Measurements from ENCODE around the gene MROH7. TPM values are rescaled to one million over a fixed set of nuclear protein-coding genes. Genes with fewer than 3 reads are reported as not detected.

Gene MROH7
- polyA plus RNA-seq, 1 donor from 2014 or later, result not detected

- H3K27ac Mint-ChIP-seq, result no peak overlapping the region
- H3K27me3 Mint-ChIP-seq, result peaks cover 13% of the 10 kb centered on the region
Observed at GRCh38 chr1:54709547-54710292, 68.1 kb downstream of the MROH7 start.

GRCh38 chr1:54710434-54710833 lies 68.8 kb downstream of the MROH7 start:
- Mint-ChIP-seq H3K4me3 (no peak overlapping the region), H3K27me3 (peaks cover 13% of the 10 kb centered on the region), H3K36me3 (no peaks in the 10 kb centered on the region), H3K9me3 (no peaks in the 10 kb centered on the region), H3K27ac (no peak overlapping the region), H3K4me1 (peaks cover 4 to 5% (median 5%) of the 10 kb centered on the region in 3 donors)

More at GRCh38 chr1:54709547-54710292, 68.1 kb downstream of the MROH7 start:
- Mint-ChIP-seq H3K4me1 (peaks cover 0 to 3% (median 2%) of the 10 kb centered on the region in 3 donors), H3K36me3 (peaks cover 2% of the 10 kb centered on the region), H3K4me3 (no peak overlapping the region), H3K9me3 (no peaks in the 10 kb centered on the region)

DNA sequence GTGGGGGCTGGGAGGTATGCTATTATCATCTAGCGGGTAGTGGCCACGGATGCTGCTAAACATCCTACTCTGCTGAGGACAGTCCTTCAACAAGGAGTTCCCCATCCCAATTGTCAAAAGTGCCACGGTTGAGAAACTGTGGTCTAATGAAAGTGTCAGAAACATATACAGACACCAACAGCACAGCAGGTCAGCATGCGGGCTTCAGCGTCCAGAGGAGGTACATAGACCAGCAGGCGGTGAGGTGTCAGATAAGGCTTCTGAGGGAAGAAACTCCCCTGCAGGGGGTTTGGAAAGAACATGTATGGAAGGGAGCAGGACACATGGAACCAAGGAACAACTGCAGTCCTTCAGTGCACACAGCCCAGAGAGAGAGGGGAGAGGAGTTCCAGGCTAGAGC lies 69.3 kb downstream of the MROH7 start:
- peak overlapping the region in 1 of 3 donors; percentile 43 for H3K27ac Mint-ChIP-seq
- no peaks in the 10 kb centered on the region for H3K36me3 Mint-ChIP-seq
- peaks cover 5 to 6% (median 6%) of the 10 kb centered on the region in 3 donors for H3K4me1 Mint-ChIP-seq
- H3K9me3 Mint-ChIP-seq, result no peaks in the 10 kb centered on the region
- no peak overlapping the region for H3K4me3 Mint-ChIP-seq
- peaks cover 13% of the 10 kb centered on the region for H3K27me3 Mint-ChIP-seq

DNA sequence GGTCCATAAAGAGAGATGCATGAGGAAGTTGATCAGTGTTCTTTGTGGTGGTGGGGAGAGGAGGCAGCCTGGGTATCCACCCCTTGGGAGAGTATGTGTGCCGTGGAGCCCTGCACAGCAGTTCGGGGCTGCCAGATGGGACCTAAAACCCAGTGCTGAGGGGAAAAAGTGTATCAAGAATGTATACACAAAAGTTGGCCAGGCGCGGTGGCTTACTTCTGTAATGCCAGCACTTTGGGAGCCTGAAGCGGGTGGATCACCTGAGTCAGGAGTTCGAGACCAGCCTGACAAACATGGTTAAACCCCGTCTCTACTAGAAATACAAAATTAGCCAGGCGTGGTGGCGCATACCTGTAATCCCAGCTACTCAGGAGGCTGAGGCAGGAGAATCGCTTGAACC lies 70.0 kb downstream of the MROH7 start:
- peaks cover 10 to 13% (median 11%) of the 10 kb centered on the region in 3 donors for H3K4me1 Mint-ChIP-seq
- H3K9me3 Mint-ChIP-seq, result no peaks in the 10 kb centered on the region
- no peak overlapping the region for H3K4me3 Mint-ChIP-seq
- H3K36me3 Mint-ChIP-seq, result no peaks in the 10 kb centered on the region
- H3K27me3 Mint-ChIP-seq, result peaks cover 12% of the 10 kb centered on the region
- peak overlapping the region in 1 of 3 donors; percentile 43 for H3K27ac Mint-ChIP-seq

DNA sequence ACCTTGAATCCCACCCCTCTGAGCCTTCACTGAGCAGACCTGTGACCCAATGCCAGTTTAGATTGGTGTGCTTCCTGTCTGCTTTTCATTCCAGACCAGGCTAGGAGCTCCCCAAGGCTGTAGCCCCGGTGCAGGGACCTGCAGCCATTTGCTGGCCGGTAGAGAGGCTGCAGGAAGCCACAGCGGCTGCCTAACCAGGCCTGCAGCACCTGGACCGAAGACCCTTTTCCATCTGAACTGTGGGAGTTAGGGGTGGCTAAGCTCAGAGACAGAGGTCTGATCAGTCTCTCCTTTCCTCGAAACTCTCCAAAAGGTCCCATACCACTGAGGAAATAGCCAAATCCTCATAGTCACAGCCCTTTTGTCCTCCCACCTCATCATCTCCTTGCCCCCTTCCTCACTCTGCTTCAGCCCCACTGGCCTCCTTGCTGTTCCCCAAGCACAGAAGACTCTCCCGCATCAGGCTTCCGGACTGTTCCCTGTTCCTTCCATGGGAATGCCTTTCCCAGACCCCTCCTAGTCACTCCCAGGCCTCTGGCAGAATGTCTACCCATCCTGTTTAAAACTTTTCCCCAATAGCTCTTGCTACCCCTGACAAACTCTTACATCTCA lies 73.4 kb downstream of the MROH7 start:
- Mint-ChIP-seq H3K4me1 (peaks cover 13 to 24% (median 21%) of the 10 kb centered on the region in 3 donors), H3K9me3 (no peaks in the 10 kb centered on the region), H3K27ac (peak overlapping the region in 2 of 3 donors; percentile 25 to 83), H3K4me3 (peak overlapping the region; percentile 76 to 96 (median 92)), H3K27me3 (no peaks in the 10 kb centered on the region), H3K36me3 (peaks cover 2% of the 10 kb centered on the region)

GRCh38 chr1:54715493-54716298 lies 74.1 kb downstream of the MROH7 start, which contains the start of gene TTC4:
Gene TTC4, plus strand, starts transcription at chr1:54715861. Its CDS starts 48 bp downstream, at chr1:54715909.
- peak within 1 kb of the TSS; percentile 79 to 85 (median 83) for H3K27ac Mint-ChIP-seq
- no peaks in the 10 kb centered on the region for H3K27me3 Mint-ChIP-seq
- peak within 1 kb of the TSS; percentile 76 to 96 (median 92) for H3K4me3 Mint-ChIP-seq
- H3K9me3 Mint-ChIP-seq, result no peaks in the 10 kb centered on the region
- peaks cover 6% of the 10 kb centered on the region for H3K36me3 Mint-ChIP-seq
- H3K4me1 Mint-ChIP-seq, result peaks cover 13 to 24% (median 21%) of the 10 kb centered on the region in 3 donors

GRCh38 chr1:54716299-54717047 lies 74.9 kb downstream of the MROH7 start:
- Mint-ChIP-seq H3K36me3 (peaks cover 7% of the 10 kb centered on the region), H3K9me3 (no peaks in the 10 kb centered on the region), H3K4me3 (peak overlapping the region; percentile 76 to 96 (median 92)), H3K27ac (peak overlapping the region; percentile 79 to 85 (median 83)), H3K27me3 (no peaks in the 10 kb centered on the region), H3K4me1 (peaks cover 13 to 24% (median 22%) of the 10 kb centered on the region in 3 donors)

DNA sequence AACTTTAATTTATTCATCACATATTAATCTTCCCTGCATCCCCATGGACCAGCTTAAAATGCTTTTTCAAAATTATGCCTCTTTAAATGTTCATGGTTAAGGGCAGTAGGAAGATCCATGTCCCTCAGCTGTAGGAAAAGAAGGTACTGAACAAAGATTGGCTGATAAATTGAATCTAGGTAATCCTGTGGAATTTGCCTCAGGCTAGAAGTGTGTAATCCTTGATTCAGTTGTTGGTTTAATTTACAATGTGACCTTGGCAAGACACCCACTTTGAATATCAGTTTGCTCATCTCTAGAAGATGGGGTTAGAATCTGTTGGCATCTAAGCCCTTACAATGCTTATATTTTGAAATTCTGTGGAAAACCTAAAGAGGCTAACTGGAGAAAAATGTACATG lies 80.1 kb downstream of the MROH7 start:
- Mint-ChIP-seq H3K27ac (no peak overlapping the region), H3K9me3 (peaks cover 1 to 9% (median 3%) of the 10 kb centered on the region in 3 donors), H3K4me3 (no peak overlapping the region), H3K27me3 (no peaks in the 10 kb centered on the region), H3K36me3 (peaks cover 28% of the 10 kb centered on the region), H3K4me1 (peaks cover 2 to 14% (median 10%) of the 10 kb centered on the region in 3 donors)

GRCh38 chr1:54723985-54724384 lies 82.4 kb downstream of the MROH7 start:
- H3K4me3 Mint-ChIP-seq, result no peak overlapping the region
- H3K4me1 Mint-ChIP-seq, result peaks cover 2 to 6% (median 5%) of the 10 kb centered on the region in 3 donors
- no peak overlapping the region for H3K27ac Mint-ChIP-seq
- H3K9me3 Mint-ChIP-seq, result peaks cover 1 to 9% (median 3%) of the 10 kb centered on the region in 3 donors
- H3K27me3 Mint-ChIP-seq, result no peaks in the 10 kb centered on the region
- peaks cover 34% of the 10 kb centered on the region for H3K36me3 Mint-ChIP-seq

DNA sequence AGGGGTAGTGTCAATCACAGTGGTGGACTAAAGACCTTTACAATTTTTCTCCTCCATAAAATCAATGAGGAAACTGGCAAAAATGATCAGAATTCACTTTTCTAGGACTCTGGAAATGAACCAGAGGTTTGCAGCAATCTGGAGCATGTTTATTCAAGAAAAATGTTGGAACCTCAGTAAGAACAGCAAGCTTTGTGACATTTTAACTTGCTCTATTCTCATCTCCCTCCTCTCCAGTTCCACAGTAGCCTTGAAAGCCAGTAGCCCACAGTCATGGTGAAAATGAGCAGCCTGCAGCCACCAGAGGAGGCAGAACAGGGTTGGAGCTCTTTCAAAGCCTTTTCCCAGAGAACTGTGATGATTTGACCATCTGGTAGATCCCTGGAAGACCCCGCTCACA lies 83.2 kb downstream of the MROH7 start:
- Mint-ChIP-seq H3K9me3 (peaks cover 1 to 9% (median 3%) of the 10 kb centered on the region in 3 donors), H3K27ac (no peak overlapping the region), H3K36me3 (peaks cover 32% of the 10 kb centered on the region), H3K4me3 (no peak overlapping the region), H3K4me1 (peaks cover 0 to 5% (median 2%) of the 10 kb centered on the region in 3 donors), H3K27me3 (no peaks in the 10 kb centered on the region)

DNA sequence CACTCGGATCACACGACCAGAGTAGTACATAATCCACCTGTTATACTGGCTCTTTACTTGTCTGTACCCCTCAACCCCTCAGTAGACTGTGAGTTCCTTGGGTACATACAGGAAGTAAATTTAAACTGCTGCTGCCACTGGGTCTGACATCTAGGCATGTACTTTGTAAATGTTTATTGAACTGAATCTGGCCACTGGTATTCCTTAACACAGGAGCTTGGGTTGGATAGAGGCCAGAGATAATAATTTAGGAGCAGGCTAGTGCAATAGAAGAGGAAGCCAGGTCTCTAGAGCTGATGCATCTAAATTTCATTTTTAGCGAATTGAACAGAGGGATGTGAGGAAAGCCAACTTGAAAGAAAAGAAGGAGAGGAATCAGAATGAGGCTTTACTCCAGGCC lies 86.4 kb downstream of the MROH7 start:
- Mint-ChIP-seq H3K27ac (no peak overlapping the region), H3K9me3 (peaks cover 1 to 9% (median 3%) of the 10 kb centered on the region in 3 donors), H3K27me3 (no peaks in the 10 kb centered on the region), H3K4me1 (peaks cover 0 to 5% (median 0%) of the 10 kb centered on the region in 3 donors), H3K36me3 (peaks cover 27% of the 10 kb centered on the region), H3K4me3 (no peak overlapping the region)

GRCh38 chr1:54736685-54737084 lies 95.1 kb downstream of the MROH7 start:
- Mint-ChIP-seq H3K4me3 (no peak overlapping the region), H3K27me3 (no peaks in the 10 kb centered on the region), H3K27ac (peak overlapping the region in 1 of 3 donors; percentile 6), H3K4me1 (no peaks in the 10 kb centered on the region), H3K36me3 (peaks cover 15% of the 10 kb centered on the region), H3K9me3 (no peaks in the 10 kb centered on the region)

DNA sequence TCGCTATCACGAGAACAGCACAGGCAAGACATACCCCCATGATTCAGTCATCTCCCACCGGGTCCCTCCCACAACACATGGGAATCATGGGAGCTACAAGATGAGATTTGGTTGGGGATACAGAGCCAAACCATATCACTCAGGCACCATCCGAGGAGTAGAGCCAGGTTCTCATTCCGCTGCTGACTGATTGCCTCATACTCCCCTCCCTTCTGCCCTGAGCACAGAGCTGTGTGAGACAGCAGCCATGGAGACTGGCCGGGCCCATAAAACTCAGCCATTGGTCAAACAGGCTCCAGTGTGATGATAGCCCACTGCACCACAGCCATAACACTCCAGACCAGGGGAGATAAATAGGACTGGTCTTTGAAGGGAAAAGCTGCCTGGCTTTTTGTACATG lies 96.7 kb downstream of the MROH7 start:
- Mint-ChIP-seq H3K4me1 (no peaks in the 10 kb centered on the region), H3K27me3 (no peaks in the 10 kb centered on the region), H3K4me3 (no peak overlapping the region), H3K27ac (no peak overlapping the region), H3K36me3 (peaks cover 16% of the 10 kb centered on the region), H3K9me3 (no peaks in the 10 kb centered on the region)

DNA sequence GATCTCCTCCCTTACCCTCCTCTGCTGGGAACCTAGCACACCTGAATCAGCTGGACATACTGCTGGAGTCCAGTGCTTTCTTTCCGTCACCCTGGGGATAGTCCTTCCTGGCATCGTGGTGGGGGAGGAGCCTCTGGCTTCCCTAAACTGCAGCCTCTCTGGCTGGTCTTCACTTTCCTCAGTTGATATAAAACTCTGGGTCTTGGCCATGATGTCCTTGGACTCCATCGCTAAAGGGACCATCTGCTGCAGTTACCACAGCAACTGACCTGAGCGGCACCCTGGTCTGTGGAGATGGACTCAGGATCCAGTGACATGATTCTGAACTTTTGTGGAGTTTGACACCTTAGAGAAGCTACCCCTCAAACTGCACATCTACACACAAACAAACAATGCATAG lies 99.9 kb downstream of the MROH7 start:
- H3K27ac Mint-ChIP-seq, result peak overlapping the region in 1 of 3 donors; percentile 5
- no peaks in the 10 kb centered on the region for H3K4me1 Mint-ChIP-seq
- no peaks in the 10 kb centered on the region for H3K9me3 Mint-ChIP-seq
- no peaks in the 10 kb centered on the region for H3K27me3 Mint-ChIP-seq
- H3K36me3 Mint-ChIP-seq, result peaks cover 16% of the 10 kb centered on the region
- no peak overlapping the region for H3K4me3 Mint-ChIP-seq
